Measurements from ENCODE around the gene LIPC. TPM values are rescaled to one million over a fixed set of nuclear protein-coding genes. Genes with fewer than 3 reads are reported as not detected.

Gene LIPC
- total RNA-seq, 2 donors from 2014 or later = 2.9 to 13.8 TPM

- no peak overlapping the region for H3K27ac ChIP-seq
- no peaks in the 10 kb centered on the region for H3K9me3 ChIP-seq
- no peak for TF ChIP-seq CTCF (IDR thresholded peaks at IDR 0.05)
- no peaks in the 10 kb centered on the region for H3K27me3 ChIP-seq
- H3K4me1 ChIP-seq = no peaks in the 10 kb centered on the region
- no peak overlapping the region for H3K4me3 ChIP-seq
- H3K9ac ChIP-seq (ENCODE audit: low read depth in 2 of 2, low read length in 2 of 2) = no peak overlapping the region
- no peaks in the 10 kb centered on the region for H3K36me3 ChIP-seq
- no peak for DNase-seq
- intact Hi-C loops (cut with DNase I) = no loop called here
Observed at GRCh38 chr15:58387130-58387529, 44.7 kb upstream of the LIPC start.

GRCh38 chr15:58388211-58388610 lies 43.6 kb upstream of the LIPC start:
- no peaks in the 10 kb centered on the region for H3K4me1 ChIP-seq
- no peak overlapping the region for H3K9ac ChIP-seq (ENCODE audit: low read depth in 2 of 2, low read length in 2 of 2)
- H3K27me3 ChIP-seq = no peaks in the 10 kb centered on the region
- no peak for TF ChIP-seq CTCF (IDR thresholded peaks at IDR 0.05)
- intact Hi-C loops (cut with DNase I) = no loop called here
- H3K36me3 ChIP-seq = no peaks in the 10 kb centered on the region
- H3K9me3 ChIP-seq = no peaks in the 10 kb centered on the region
- DNase-seq = no peak
- H3K4me3 ChIP-seq = no peak overlapping the region
- no peak overlapping the region for H3K27ac ChIP-seq

GRCh38 chr15:58390118-58390517 lies 41.7 kb upstream of the LIPC start:
- no peak overlapping the region for H3K4me3 ChIP-seq
- H3K9me3 ChIP-seq = no peaks in the 10 kb centered on the region
- H3K36me3 ChIP-seq = no peaks in the 10 kb centered on the region
- no peak for DNase-seq
- no peak overlapping the region for H3K9ac ChIP-seq (ENCODE audit: low read depth in 2 of 2, low read length in 2 of 2)
- TF ChIP-seq CTCF (IDR thresholded peaks at IDR 0.05) = no peak
- H3K27ac ChIP-seq = no peak overlapping the region
- no peaks in the 10 kb centered on the region for H3K27me3 ChIP-seq
- intact Hi-C loops (cut with DNase I) = no loop called here
- H3K4me1 ChIP-seq = no peaks in the 10 kb centered on the region

- DNase-seq = no peak
- Histone ChIP-seq H3K36me3 (no peaks in the 10 kb centered on the region), H3K27ac (no peak overlapping the region), H3K9ac (ENCODE audit: low read depth in 2 of 2, low read length in 2 of 2) (no peak overlapping the region), H3K4me1 (no peaks in the 10 kb centered on the region), H3K9me3 (no peaks in the 10 kb centered on the region), H3K4me3 (no peak overlapping the region), H3K27me3 (no peaks in the 10 kb centered on the region)
- intact Hi-C loops (cut with DNase I) = no loop called here
- no peak for TF ChIP-seq CTCF (IDR thresholded peaks at IDR 0.05)
Observed at GRCh38 chr15:58390655-58391054, 41.1 kb upstream of the LIPC start.

- DNase-seq = no peak
Observed at GRCh38 chr15:58391088-58391487, 40.7 kb upstream of the LIPC start.

More at GRCh38 chr15:58391088-58391487, 40.7 kb upstream of the LIPC start:
- Histone ChIP-seq H3K36me3 (no peaks in the 10 kb centered on the region), H3K27me3 (no peaks in the 10 kb centered on the region), H3K27ac (no peak overlapping the region), H3K9me3 (no peaks in the 10 kb centered on the region), H3K4me1 (no peaks in the 10 kb centered on the region), H3K4me3 (no peak overlapping the region), H3K9ac (ENCODE audit: low read depth in 2 of 2, low read length in 2 of 2) (no peak overlapping the region)
- intact Hi-C loops (cut with DNase I) = no loop called here
- no peak for TF ChIP-seq CTCF (IDR thresholded peaks at IDR 0.05)
